H1 (cell line): ENCODE results near the gene GRID2.

Source experiments
- HDAC2 ChIP-seq, 2 experiments: fragments of 300-600 bp in 1 of 2; sonication (generic) in 1 of 2; IDR thresholded peaks; 2 replicates each; pipeline ENCODE4 v1.6.1; 2011 to 2012; ENCODE audit warnings: low read depth in 2 of 2, low read length in 2 of 2, mild to moderate bottlenecking in 2 of 2, moderate library complexity in 2 of 2, borderline replicate concordance in 1 of 2, inconsistent platforms in 1 of 2
- RAD21 ChIP-seq, 2 experiments: IDR thresholded peaks in 1 of 2; conservative IDR thresholded peaks in 1 of 2; 2 replicates each; pipeline ENCODE4 v1.6.1; 2011; ENCODE audit warnings: low read depth in 2 of 2, low read length in 2 of 2, improper control_type of control experiment in 1 of 2, inconsistent platforms in 1 of 2, mild to moderate bottlenecking in 1 of 2, moderate library complexity in 1 of 2
- TF ChIP-seq, protein P1 (sequence below), 3 experiments: IDR thresholded peaks; 1 replicate in 2 of 3; 2 replicates in 1 of 3; pipeline versions ENCODE4 v1.5.1 to v1.6.1; 2011; ENCODE audit warnings: low read length in 3 of 3, mild to moderate bottlenecking in 3 of 3, inconsistent platforms in 2 of 3, low read depth in 1 of 3, moderate library complexity in 1 of 3; ENCODE audit not compliant: insufficient read depth in 1 of 3; ENCODE audit errors: control extremely low read depth in 1 of 3
- TF ChIP-seq, protein P2 (sequence below): IDR thresholded peaks from 2 replicates; pipeline ENCODE4 v1.6.1; 2011; ENCODE audit warnings: low read depth, mild to moderate bottlenecking, low read length; ENCODE audit not compliant: insufficient read depth
- TF ChIP-seq, protein P3 (sequence below): IDR thresholded peaks from 2 replicates; pipeline ENCODE4 v1.6.1; 2012; ENCODE audit warnings: inconsistent platforms

DNA sequence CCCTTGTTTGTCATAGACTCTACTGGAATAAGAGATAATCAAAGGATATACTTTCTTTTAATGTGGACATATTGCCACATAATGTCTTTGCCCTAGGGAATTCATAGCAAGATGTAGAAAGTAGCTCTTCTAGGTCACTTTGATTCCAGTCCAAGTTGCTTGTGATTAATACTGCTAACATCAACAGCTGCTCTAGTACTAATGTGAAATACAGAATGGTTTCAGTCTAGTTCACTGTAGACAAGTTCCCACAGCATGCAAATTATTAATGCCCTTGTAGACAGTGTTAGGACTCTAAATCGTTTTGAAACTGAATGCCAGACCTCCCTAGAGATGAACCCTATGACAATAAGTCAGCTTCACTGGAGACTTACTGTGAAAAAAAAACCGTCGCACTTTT is 1030.2 kb downstream of the GRID2 start:
- TF ChIP-seq, protein P1, sequence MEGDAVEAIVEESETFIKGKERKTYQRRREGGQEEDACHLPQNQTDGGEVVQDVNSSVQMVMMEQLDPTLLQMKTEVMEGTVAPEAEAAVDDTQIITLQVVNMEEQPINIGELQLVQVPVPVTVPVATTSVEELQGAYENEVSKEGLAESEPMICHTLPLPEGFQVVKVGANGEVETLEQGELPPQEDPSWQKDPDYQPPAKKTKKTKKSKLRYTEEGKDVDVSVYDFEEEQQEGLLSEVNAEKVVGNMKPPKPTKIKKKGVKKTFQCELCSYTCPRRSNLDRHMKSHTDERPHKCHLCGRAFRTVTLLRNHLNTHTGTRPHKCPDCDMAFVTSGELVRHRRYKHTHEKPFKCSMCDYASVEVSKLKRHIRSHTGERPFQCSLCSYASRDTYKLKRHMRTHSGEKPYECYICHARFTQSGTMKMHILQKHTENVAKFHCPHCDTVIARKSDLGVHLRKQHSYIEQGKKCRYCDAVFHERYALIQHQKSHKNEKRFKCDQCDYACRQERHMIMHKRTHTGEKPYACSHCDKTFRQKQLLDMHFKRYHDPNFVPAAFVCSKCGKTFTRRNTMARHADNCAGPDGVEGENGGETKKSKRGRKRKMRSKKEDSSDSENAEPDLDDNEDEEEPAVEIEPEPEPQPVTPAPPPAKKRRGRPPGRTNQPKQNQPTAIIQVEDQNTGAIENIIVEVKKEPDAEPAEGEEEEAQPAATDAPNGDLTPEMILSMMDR (IDR thresholded peaks at IDR 0.05; ENCODE audit: control extremely low read depth in 1 of 3, insufficient read depth in 1 of 3, low read depth in 1 of 3, low read length in 3 of 3): no peak
- TF ChIP-seq RAD21 (IDR thresholded peaks at IDR 0.05 in 1 of 2, conservative IDR thresholded peaks at IDR 0.05 in 1 of 2; ENCODE audit: low read depth in 2 of 2, low read length in 2 of 2) (no peak), HDAC2 (IDR thresholded peaks at IDR 0.05; ENCODE audit: borderline replicate concordance in 1 of 2, low read depth in 2 of 2, low read length in 2 of 2) (no peak)
- TF ChIP-seq, protein P2, sequence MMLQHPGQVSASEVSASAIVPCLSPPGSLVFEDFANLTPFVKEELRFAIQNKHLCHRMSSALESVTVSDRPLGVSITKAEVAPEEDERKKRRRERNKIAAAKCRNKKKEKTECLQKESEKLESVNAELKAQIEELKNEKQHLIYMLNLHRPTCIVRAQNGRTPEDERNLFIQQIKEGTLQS: no peak
- TF ChIP-seq, protein P3, sequence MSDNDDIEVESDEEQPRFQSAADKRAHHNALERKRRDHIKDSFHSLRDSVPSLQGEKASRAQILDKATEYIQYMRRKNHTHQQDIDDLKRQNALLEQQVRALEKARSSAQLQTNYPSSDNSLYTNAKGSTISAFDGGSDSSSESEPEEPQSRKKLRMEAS: no peak
